ENCODE data around the gene CFB. TPM values are rescaled to one million over a fixed set of nuclear protein-coding genes. Genes with fewer than 3 reads are reported as not detected.
"Not testable (repeated sequence)": the region's sequence is repeated elsewhere in the genome, so short reads cannot be mapped to it uniquely, and the experiment has no call there.

The CFB gene
- total RNA-seq, 1 experiment from 2014 or later, result 1.4 TPM

GRCh38 chr6:31907158-31907813, 38.6 kb upstream of the CFB start:
- DNase-seq (ENCODE audit: low spot score), result no peak
- Mint-ChIP-seq H3K27me3 (ENCODE audit: low read depth) (peaks cover 5% of the 10 kb centered on the region), H3K9me3 (no peaks in the 10 kb centered on the region), H3K27ac (no peak overlapping the region), H3K4me3 (no peak overlapping the region), H3K4me1 (peaks cover 14% of the 10 kb centered on the region), H3K36me3 (no peaks in the 10 kb centered on the region)
- TF ChIP-seq CDX4 (CRISPR knock-in tag; IDR thresholded peaks at IDR 0.05; ENCODE audit: borderline replicate concordance), result no peak
- TF ChIP-seq FOXP4 (CRISPR knock-in tag; IDR thresholded peaks at IDR 0.05), result no peak
- TF ChIP-seq MLX (CRISPR knock-in tag; IDR thresholded peaks at IDR 0.05), result no peak
- TF ChIP-seq ZNF416 (CRISPR knock-in tag; IDR thresholded peaks at IDR 0.05), result no peak
- TF ChIP-seq TEAD1 (CRISPR knock-in tag; IDR thresholded peaks at IDR 0.05), result no peak
- no peak for TF ChIP-seq NFATC4 (CRISPR knock-in tag; IDR thresholded peaks at IDR 0.05)
- no peak for TF ChIP-seq E2F1 (CRISPR knock-in tag; IDR thresholded peaks at IDR 0.05)
- TF ChIP-seq RORB (CRISPR knock-in tag; IDR thresholded peaks at IDR 0.05), result no peak
- no peak for TF ChIP-seq MAX (CRISPR knock-in tag; IDR thresholded peaks at IDR 0.05)
- no peak for TF ChIP-seq AR (CRISPR knock-in tag; IDR thresholded peaks at IDR 0.05)
- no peak for TF ChIP-seq CREB1 (CRISPR knock-in tag; IDR thresholded peaks at IDR 0.05)
- TF ChIP-seq TCF7 (CRISPR knock-in tag; IDR thresholded peaks at IDR 0.05; ENCODE audit: low read depth), result no peak
- POLR2A ChIA-PET, result interaction anchor here (0.7 to 1.1 kb wide), 3 partner anchors 11 to 361 kb away, joined by 3 to 7 read pairs (median 3); partner anchors contain the start of gene ATP6V1G2
- no peak for ATAC-seq
- CTCF ChIA-PET, result interaction anchor here (1.2 to 2.3 kb wide), 4 partner anchors 9 to 134 kb away, joined by 3 to 14 read pairs (median 4); no protein-coding TSS in a partner anchor

- DNase-seq (ENCODE audit: low spot score); ATAC-seq; H3K4me1 Mint-ChIP-seq; H3K27ac Mint-ChIP-seq; H3K4me3 Mint-ChIP-seq; H3K9me3 Mint-ChIP-seq; H3K27me3 Mint-ChIP-seq (ENCODE audit: low read depth); POLR2A ChIA-PET; H3K36me3 Mint-ChIP-seq: not testable (repeated sequence)
- CTCF ChIA-PET, result interaction anchor here (1.2 to 1.7 kb wide), 2 partner anchors 15 kb away, joined by 3 to 4 read pairs; no protein-coding TSS in a partner anchor
These were observed 37.6 kb upstream of the CFB start for GRCh38 chr6:31908255-31908654.

GRCh38 chr6:31908791-31909190, 37.1 kb upstream of the CFB start:
- Mint-ChIP-seq H3K4me3 (no peak overlapping the region), H3K36me3 (no peaks in the 10 kb centered on the region), H3K4me1 (peaks cover 7% of the 10 kb centered on the region), H3K27me3 (ENCODE audit: low read depth) (peaks cover 5% of the 10 kb centered on the region), H3K9me3 (no peaks in the 10 kb centered on the region), H3K27ac (no peak overlapping the region)
- ChIA-PET POLR2A (no interaction called here), CTCF (interaction anchor here (1.0 to 1.7 kb wide), 2 partner anchors 15 to 37 kb away, joined by 3 to 4 read pairs; partner anchors contain the start of gene CFB)
- DNase-seq (ENCODE audit: low spot score) (no peak), ATAC-seq (no peak)
- TF ChIP-seq HMGXB4 (CRISPR knock-in tag; IDR thresholded peaks at IDR 0.05) (no peak), ZNF138 (CRISPR knock-in tag; conservative IDR thresholded peaks at IDR 0.05) (no peak), GRHL2 (CRISPR knock-in tag; IDR thresholded peaks at IDR 0.05; ENCODE audit: insufficient replicate concordance, severe bottlenecking) (no peak), JUN (CRISPR knock-in tag; IDR thresholded peaks at IDR 0.05) (no peak), SP1 (CRISPR knock-in tag; conservative IDR thresholded peaks at IDR 0.05) (no peak), RELA (CRISPR knock-in tag; IDR thresholded peaks at IDR 0.05; ENCODE audit: borderline replicate concordance) (no peak), PREB (CRISPR knock-in tag; IDR thresholded peaks at IDR 0.05; ENCODE audit: borderline replicate concordance) (no peak)
